Activated CD8-positive, alpha-beta memory T cell treated with anti-CD3 and anti-CD28 coated beads, Interleukin-2, amount 50 U/mL, for 48 hours (primary cell): ENCODE results near the gene GHRHR.

Experiments used
- DNase-seq: peaks from one replicate; pipeline ENCODE4 v3.0.0-alpha.2; 2020

Gene GHRHR

DNA sequence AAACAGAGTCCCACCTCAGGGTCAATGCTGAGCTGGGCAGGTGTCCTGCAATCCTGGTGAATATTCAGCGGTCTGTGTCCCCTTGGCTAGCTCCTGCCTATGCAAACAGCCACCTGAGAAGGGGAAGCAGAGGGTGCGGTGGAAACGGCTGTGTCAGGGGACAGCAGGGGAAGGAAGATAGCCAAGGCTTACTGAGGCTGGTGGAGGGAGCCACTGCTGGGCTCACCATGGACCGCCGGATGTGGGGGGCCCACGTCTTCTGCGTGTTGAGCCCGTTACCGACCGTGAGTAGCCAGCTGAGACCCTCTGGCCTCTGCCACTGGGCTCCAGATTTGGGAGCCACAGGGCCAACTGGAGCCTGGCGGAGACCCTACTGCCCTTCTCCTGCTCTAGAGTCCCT lies at the start of gene GHRHR:
Gene GHRHR (plus strand): TSS at position 112 of the 400 bp plus-strand sequence. CDS start 116 bp downstream, at position 228.
- DNase-seq, result no peak

DNA sequence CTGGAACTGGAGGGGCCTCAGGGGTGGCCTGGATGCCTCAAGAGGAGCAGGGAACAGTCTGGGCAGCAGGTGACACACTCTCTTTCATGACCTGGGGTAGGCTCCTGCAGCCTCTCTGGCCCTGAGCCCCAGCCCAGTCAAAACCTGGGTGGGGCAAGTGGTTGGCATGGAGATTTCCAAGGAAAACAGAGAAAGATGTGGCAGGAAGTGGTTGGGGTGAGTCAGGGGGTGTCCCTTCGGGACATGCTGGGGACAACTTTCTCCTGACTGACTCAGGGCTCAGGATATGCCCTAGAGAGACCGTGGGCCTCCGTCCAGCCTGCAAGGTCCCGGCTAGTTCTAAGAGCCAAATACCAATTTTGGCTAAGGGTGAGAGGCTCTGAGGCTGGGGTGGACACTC lies 49.2 kb upstream of the GHRHR start:
- no peak for DNase-seq

DNA sequence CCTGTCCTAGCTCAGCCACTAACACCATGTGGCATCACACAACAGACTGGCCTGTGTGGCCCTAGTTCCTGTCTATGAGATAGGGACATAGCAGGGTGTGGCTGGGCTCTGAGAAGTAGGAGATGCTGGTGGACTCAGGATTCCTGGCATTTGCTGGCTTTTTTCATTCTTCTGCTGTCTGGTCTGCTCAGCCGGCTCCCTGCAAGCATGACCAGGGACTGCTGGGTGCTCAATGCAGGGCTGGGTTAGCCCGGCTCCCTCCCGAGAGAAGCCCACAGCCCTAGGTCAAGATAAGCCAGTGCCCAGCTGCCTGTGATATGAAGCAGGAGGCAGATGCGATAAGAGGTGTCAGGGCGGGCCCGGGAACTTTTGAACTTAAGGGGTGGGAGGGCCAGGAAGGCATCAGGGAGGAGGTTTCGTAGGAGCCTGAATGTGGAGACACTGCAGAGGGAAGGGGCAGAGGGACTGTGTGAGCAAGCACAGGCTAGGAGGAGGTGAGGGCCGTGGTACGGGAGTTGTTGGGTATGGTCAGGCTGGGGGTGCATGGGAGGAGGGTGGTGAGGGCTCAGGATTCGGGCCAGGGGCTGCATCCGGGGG lies 48.6 kb upstream of the GHRHR start:
- no peak for DNase-seq

DNA sequence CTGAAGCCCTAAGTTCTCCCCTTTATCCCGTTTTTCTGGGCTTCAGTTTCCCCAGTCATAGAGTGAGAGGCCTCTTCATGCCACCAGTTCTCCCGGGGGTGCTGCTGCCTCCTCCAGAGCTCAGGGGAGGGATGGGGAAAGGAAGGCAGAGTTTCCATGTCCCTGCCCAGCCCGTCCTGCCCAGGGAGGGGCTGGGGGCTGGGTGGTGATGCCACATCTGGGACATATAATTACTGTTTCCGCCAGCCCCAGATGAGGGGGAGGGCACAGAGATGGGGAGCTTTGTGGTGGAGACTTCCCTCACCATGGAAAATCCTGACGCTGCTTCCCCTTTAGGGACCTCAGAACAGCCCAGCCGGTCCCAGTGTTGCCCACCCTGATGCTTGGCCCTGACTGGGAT lies 48.0 kb upstream of the GHRHR start:
- DNase-seq, result no peak

DNA sequence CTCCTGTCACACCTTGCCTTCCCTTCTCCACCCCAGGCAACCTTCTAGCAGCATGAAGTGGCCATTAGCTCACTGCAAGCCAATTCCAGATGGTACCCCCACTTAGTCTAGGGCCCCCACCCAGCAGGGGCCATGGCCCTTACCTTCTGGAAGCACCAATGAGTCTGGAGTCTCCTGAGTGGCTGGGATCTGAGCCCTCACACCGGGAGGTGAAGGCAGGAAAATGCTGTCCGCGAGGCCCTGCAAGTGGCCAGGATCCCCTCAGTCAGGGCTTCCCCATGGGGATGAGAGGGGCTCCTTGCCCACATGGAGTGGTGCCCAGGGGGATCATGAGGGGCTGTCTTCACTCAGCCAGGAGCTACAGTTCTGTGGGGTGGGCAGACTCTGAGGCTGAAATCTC lies 47.5 kb upstream of the GHRHR start:
- no peak for DNase-seq

DNA sequence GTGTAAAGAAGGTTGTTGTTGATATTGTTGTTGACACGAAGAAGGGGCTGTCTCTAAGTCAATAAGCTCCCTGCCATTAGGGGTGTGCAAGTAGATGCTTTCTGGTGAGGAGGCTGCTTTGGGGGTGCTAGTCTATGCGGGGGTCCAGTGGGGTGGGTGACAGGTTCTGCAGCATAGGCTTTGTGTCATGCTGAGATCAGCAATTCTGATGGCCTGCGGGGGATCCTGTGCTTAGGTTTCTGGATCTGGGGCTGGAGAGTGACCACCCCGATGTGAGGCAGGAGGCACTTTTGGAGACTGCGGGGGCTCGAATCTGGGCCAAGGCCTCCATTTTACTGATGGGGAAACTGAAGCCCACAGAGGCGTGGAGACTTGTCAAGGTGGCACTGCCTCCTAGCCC lies 47.0 kb upstream of the GHRHR start:
- DNase-seq, result no peak

DNA sequence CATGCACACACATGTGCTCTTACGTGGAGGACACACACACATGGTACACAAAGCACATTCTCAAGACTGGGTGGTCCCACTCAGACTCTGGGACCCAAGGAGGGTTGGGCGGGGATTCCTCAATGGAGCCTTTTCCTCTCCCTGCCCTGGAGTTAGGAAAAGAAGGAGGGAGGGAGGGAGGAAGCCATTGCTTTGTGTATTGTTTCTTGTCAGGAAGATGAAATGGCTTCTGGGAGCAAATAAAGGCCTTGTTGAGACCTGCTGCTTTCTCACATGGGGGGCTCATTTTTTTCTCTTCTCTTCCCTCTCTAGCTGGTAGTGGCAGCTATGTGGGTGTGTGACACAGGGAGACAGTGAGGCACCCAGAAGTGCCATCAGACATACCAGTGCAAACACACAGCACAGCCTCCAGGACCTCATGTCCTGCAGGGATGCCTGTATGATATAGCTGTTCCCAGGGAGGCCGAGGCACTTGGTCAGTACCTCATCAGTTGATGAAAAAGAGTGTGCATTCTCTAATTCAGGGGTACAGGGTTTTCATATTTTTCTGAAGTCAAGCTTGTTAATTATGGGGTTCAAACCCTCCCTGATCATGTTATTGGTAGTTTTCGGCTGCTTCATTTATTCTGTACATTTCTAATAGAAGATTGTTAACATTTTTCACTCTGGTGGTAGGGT lies 46.4 kb upstream of the GHRHR start:
- no peak for DNase-seq

DNA sequence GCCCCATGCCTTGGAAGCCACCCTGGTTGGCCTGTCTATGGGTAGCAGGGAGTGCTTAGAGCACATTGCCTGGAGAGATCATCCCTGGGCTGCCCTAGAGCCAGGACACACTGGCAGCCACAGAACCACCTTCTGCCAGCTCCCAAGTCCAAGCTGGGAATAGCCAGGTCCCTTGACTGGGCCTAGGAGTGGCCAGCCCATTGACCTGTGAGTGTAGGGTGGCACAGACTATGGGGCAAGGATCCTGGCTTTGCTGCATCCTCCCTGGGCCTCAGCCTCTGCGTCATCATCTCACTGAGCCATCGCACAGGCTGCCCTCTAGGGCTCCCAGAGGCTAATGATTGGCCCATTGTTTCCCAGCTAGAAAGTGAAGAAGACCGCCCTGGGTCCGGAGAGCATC lies 45.1 kb upstream of the GHRHR start:
- no peak for DNase-seq

DNA sequence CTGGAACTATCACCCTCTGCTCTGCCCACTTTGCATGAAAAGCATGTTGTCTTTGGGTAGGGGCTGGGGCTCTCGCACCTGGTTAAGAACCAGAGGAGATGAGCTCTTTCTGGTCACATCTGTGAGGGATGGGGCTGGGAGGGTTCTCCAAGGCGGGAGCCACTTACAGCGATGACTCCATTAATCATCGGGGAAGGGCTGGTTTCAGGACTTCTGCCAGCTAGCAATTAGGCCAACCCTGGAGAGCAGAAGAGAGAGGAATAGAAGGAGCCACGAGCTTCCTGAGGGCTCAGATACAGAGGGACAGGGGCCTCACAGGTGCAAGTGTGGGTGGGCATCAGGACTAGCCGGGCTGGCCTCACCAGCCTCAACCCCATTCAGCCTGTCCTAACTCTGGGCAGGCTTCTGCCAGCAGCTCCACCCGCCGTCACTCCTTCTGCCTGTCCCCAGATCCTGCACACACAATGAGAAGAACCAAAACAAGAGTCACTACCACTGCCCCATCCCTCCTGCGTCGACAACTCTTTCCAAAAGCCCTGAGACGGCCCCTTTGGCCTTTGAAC lies 43.7 kb upstream of the GHRHR start:
- DNase-seq, result no peak

DNA sequence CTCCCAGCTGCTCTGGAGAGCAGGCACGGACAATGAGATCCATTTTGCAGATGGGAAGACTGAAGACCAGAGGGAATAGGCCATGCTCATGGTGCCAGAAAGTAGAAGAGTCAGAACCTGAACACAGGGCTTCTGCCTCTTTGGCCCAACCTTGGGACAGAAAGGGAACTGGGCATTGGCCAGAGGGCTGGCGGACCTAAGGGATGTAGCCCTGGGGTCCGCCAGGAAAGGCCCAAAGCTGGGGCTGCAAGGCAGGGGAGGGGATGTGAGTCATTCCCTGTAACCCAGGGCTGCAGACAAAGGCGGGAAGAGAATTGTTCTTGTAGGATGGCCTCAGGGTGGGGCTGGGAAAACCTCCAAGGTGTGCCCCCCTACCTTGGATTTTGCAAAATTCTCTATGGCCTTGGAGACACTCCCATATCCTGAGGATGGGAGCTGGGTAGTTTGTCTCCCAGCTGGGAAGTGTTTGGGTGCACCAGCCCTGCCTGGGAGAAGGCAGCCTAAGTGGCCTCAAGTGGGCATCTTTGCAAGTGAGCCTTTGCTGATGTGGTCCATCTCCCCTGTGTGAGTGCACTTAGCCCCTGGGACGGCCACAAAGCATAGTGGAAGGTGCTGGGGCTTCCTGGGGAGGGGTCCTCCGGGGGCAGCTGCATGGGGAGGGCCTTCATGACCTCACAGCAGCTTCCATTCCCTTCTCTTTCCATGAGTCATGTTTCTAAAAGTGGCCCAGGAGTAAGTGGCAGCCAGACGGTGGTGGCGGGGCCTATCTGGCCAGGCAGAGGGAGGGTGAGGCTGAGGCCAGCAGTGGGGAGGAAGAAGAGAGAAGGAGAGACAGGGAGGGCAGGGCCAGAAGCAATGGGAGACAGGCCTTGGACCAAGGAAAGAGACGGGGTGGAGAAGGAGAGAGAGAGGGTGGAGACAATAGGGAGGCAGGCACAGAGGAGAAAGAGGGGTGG lies 42.9 kb upstream of the GHRHR start:
- DNase-seq, result no peak

DNA sequence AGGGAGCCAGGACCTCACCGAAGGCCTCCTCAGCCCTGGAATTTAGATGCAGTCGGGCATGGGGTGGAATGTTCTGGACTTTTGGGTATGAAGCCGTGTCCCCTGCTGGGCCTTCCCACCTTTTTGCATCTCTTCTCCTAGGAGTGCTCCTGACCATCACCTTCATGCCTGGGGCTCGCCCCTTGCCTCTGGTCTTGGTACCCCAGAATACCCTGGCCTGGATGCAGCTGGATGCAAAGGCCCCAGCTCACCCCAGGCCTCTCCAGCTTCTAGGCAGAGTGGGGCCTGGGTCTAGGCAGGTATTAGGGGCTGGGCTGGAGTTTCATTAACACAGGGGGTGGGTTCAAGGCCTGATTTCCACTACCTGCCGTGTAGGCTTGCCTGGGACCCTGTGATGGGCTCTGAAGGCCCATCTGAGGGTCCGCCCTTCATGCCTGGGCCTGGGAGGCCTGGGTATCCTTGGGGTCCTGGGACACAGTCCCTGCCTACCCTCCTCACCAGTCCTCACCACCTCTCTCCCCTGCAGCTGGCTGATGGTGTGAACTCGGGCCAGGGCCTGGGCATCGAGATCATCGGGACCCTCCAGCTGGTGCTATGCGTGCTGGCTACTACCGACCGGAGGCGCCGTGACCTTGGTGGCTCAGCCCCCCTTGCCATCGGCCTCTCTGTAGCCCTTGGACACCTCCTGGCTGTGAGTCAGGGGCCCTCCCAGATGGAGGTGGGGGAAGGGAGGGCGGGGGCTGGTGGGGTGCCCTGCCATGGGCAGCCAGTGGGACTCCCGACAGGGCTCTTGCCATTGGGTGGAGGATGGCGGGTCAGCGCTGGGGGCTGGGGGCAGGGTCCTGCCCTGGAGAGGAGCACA lies 42.0 kb upstream of the GHRHR start:
- peak; percentile 17 for DNase-seq

DNA sequence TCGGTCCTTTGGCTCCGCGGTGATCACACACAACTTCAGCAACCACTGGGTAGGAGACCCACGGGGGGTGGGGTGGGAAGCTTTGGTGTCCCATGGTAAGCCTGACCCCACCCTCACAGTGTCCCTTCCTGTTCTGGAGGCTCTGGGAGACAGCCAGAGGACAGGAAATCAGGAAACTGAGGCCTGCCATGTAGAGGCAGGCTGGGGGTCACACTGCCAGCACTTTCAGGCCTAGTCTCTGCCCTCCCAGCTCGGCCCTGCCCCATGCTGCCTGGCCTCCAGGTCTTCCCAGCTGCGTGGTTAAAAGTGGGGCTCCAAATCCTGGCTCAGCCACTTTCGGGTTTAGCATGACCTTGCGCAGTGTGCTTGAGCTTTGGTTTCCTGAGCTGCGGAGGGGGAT lies 41.2 kb upstream of the GHRHR start:
- DNase-seq, result peak; percentile 22

DNA sequence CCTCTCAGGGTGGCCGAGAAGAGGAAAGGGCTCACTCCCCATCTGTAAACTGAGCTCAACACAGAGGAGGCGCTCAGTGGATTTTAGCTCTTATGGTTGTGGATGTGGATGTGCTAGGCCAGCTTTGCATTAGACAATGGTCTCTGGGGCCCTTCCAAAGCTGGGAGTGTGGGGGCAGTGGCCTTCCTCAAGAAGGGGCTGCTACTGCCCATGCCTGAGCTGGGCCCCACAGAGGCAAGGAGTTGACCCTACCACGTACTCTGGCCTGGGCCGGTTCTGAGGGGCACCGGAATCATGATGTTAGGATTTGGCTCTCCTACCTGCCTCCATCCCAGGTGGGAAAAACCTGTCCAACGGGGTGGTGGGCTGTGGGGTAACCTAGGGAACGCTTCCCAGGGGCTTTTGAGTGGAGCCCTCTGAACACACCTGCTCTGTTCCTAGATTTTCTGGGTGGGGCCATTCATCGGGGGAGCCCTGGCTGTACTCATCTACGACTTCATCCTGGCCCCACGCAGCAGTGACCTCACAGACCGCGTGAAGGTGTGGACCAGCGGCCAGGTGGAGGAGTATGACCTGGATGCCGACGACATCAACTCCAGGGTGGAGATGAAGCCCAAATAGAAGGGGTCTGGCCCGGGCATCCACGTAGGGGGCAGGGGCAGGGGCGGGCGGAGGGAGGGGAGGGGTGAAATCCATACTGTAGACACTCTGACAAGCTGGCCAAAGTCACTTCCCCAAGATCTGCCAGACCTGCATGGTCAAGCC lies 40.6 kb upstream of the GHRHR start:
- peak; percentile 22 for DNase-seq

DNA sequence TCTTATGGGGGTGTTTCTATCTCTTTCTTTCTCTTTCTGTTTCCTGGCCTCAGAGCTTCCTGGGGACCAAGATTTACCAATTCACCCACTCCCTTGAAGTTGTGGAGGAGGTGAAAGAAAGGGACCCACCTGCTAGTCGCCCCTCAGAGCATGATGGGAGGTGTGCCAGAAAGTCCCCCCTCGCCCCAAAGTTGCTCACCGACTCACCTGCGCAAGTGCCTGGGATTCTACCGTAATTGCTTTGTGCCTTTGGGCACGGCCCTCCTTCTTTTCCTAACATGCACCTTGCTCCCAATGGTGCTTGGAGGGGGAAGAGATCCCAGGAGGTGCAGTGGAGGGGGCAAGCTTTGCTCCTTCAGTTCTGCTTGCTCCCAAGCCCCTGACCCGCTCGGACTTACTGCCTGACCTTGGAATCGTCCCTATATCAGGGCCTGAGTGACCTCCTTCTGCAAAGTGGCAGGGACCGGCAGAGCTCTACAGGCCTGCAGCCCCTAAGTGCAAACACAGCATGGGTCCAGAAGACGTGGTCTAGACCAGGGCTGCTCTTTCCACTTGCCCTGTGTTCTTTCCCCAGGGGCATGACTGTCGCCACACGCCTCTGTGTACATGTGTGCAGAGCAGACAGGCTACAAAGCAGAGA lies 39.9 kb upstream of the GHRHR start:
- peak; percentile 38 for DNase-seq

DNA sequence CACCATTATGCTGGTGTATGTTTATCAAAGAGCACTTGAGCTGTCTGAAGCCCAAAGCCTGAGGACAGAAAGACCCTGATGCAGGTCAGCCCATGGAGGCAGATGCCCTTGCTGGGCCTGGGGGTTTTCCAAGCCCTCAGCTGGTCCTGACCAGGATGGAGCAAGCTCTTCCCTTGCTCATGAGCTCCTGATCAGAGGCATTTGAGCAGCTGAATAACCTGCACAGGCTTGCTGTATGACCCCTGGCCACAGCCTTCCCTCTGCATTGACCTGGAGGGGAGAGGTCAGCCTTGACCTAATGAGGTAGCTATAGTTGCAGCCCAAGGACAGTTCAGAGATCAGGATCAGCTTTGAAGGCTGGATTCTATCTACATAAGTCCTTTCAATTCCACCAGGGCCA lies 39.1 kb upstream of the GHRHR start:
- DNase-seq, result peak; percentile 37

DNA sequence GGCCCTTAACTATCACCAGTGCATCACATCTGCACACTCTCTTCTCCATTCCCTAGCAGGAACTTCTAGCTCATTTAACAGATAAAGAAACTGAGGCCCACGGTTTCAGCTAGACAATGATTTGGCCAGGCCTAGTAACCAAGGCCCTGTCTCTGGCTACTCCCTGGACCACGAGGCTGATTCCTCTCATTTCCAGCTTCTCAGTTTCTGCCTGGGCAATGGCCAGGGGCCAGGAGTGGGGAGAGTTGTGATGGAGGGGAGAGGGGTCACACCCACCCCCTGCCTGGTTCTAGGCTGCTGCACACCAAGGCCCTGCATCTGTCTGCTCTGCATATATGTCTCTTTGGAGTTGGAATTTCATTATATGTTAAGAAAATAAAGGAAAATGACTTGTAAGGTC lies 38.6 kb upstream of the GHRHR start:
- no peak for DNase-seq

DNA sequence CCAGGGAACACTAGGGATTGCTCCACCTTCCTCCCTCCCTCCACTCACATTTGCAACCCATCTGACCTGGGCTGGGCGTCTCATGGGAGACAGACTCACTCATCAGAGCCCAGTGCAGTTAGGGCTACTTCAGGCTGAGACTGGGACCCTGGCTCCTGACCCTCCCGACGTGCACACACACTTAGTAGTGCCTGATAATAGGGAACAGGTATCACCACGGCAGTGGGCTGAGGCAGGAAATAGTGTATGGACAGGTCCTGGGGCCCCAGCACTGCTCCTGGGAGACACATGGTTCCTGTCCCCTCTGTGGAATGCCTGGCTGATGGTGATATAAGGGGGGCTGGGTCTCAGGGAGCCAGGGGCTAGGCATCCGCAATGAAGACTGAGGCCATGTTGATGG lies 37.8 kb upstream of the GHRHR start:
- DNase-seq, result peak; percentile 17

DNA sequence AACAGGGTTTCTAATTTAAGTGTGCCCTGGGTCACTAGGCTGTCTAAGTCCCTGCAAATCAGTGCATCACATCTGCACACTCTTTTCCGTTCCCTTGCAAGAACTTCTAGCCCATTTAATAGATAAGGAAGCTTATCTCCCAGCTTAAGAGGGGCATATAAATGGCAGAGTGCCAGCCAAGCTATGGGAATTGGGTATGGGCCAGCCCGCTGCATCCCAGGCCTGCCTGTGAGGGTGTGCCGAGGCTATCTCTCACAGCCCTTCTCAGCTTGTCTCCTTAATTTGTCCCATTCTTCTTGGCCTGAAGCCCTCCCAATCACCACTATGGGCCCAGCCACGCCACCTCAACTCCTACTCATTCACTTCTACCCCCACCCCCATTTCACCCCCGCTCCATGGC lies 37.4 kb upstream of the GHRHR start:
- DNase-seq, result peak; percentile 33

DNA sequence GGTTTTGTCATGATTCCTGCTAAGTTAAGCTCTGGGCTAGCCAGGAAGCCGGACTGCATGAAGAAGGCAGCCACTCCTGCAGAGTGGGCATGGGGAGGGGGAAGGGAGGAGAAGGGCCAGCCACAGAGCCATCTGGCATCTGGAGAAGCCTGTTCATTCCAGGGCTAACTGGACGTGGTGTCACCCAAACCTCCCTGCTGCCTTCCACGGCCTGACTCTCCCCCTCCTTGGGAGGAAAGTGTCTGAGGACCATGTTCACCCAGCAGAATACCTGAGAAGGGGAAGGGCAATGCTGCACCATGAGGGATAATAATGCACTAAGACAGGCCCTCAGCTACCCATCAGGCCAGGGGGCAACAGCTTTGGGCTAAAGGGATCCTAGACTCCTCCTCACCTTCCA lies 36.7 kb upstream of the GHRHR start:
- DNase-seq, result peak; percentile 25

DNA sequence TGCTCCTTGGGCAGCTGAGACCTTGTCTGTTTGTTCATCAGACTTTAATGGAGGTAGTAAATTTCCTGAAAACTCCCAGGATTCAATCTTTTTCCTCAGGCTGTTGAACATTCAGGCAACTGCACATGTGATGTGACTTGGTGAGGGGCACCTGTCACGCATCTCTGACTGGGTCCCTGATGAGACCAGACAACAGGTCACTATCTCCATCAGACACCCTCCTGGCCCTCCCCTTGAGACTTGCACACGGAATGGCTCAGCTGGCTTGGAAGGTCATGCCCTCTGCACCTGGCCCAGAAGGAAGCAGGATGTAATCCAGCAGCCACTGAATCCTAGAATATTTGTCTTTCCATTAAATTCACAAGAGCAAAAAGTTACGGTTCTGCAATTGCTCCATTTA lies 36.2 kb upstream of the GHRHR start:
- no peak for DNase-seq

DNA sequence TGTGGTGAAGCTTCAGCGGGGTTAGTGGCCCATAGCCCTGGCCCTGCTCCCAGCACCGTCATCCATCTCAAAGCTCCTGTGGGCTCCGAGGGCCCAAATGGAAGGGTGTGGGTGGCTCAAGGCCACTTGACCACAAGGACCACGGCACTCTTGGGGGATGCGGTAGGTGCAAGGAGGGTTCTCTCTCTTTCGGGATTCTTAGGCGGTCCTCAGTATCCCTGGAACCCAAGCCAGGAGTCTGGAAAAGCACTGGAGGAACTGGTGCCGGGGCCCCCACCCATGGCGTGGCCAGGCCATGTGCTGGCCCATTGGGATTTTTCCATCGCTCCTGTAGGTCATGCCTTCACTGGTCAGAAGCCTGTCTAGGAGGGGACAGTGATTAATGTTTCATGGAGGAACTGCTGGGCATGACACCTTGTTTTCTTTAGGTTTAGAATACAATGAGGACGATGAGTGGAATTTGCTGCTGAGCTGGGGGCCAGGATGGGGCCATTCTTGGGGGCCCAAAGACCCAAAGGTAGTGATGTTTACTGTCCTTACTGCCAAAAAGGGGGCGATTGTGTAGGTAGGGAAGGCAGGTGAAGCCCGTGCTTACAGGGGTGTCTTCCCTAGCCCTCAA lies 35.4 kb upstream of the GHRHR start:
- DNase-seq, result no peak
